ENCODE results near the gene MED16.

DNA sequence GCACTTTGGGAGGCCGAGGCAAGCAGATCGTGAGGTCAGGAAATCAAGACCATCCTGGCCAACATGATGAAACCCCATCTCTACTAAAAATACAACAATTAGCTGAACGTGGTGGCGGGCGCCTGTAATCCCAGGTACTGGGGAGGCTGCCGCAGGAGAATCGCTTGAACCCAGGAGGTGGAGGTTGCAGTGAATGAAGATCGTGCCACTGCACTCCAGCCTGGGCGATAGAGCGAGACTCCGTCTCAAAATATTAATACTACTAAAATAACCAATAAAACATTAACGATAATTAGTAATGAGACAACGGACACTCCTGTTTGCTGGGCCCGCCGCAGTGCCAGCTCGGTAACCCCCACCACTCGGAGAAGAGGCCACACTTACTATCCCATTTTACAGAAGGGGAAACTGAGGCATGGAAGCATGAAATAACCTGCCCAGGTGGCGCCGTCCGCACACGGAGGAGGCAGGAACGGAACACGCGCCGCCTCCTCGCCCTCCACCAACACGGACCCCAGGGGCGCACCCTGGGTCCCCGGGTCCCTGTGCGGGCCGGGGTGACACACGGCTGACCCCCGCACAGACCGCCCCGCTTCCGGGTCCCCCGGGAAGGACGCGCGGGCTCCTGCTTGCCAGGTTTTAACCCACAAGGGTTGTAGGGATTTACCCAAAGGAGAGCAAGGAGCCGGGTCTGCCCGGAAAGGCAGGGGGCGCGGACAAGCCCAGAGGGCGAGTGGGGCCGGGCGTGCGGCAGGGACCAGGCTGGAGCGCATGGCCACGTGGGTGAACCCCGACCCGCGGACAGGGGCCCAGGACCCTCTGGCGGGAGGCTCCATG lies 18.4 kb upstream of the MED16 start:
- TF ChIP-seq POLR2A (IDR thresholded peaks at IDR 0.05) (no peak), POLR2AphosphoS5 (IDR thresholded peaks at IDR 0.05) (no peak)
- TF ChIP-seq, protein P1, sequence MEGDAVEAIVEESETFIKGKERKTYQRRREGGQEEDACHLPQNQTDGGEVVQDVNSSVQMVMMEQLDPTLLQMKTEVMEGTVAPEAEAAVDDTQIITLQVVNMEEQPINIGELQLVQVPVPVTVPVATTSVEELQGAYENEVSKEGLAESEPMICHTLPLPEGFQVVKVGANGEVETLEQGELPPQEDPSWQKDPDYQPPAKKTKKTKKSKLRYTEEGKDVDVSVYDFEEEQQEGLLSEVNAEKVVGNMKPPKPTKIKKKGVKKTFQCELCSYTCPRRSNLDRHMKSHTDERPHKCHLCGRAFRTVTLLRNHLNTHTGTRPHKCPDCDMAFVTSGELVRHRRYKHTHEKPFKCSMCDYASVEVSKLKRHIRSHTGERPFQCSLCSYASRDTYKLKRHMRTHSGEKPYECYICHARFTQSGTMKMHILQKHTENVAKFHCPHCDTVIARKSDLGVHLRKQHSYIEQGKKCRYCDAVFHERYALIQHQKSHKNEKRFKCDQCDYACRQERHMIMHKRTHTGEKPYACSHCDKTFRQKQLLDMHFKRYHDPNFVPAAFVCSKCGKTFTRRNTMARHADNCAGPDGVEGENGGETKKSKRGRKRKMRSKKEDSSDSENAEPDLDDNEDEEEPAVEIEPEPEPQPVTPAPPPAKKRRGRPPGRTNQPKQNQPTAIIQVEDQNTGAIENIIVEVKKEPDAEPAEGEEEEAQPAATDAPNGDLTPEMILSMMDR (IDR thresholded peaks at IDR 0.05): no peak
